GM18526 (cell line): ENCODE data around the gene BAG1.

Experiments used
- POLR2A ChIP-seq: IDR thresholded peaks from 3 replicates; pipeline ENCODE4 v1.6.1; 2011; ENCODE audit not compliant: insufficient read length; ENCODE audit errors: extremely low read depth

Gene BAG1

DNA sequence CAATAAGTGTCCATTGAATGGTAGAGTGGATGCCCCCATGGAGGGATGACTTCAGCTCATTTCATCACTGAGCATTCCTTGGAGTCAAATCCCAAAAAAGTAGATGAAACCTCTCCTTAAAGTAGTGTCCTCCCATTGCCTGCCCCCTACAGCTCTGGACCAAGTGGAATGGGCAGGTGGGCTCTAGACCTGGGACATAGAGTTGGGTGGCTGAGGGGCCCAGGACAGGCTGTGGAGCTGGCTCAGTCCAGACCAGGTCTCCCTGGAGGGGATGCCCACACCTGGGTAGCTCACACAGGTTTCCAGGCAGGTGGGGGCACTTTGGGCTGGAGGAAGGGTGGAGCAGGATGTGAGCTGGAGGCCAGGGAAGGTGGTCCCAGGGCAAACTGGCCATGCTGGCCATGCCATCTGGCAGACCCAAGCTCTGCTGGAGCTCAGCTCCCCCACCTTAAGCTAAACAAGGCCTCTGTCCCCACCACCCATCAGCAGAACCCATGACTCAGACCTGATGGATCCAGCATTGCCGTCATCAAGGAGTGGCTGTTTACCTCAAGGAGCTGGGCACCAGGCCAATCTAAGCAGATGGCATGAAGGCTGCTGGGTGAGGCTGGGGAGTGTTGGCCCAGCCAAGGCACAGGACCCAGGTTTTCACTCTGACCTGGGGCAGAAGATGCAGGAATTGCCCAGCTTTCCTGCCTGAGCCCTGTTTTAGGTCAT, 30.7 kb downstream of the BAG1 start:
- TF ChIP-seq POLR2A, result no peak

DNA sequence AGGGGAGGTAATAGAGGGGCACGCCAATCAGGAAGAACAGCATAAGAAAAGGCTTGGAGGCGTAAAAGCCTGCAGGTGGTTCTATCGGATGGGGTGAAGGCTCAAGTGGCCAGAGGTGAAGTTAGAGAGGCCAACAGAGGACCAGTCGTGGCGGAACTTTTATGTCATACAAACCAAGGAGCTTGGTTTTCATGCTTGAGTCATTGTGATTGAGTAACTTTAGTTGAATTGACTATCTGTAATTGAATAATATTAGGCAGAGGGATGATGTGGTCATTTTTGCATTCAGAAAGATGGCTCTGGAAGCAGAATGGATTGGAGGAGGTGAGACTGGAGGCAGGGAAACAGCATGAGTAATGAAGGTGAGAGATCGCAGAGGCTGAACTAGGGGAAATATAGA, 31.7 kb downstream of the BAG1 start:
- no peak for TF ChIP-seq POLR2A

DNA sequence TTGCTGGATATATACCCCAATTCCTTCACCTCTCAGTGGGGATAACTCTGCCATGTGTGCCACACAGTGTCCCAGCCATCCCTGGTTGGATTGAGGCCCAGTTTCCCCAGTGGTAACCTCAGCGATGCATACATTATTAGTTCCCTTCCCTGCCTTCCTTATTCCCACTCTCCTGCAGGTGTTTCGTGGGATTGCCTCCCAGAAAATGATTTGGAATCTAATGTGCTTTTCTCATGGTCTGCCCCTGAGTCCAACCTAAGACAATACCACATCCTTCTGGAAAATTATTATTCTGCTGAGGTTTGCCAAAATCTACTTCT, 32.9 kb downstream of the BAG1 start:
- no peak for TF ChIP-seq POLR2A

DNA sequence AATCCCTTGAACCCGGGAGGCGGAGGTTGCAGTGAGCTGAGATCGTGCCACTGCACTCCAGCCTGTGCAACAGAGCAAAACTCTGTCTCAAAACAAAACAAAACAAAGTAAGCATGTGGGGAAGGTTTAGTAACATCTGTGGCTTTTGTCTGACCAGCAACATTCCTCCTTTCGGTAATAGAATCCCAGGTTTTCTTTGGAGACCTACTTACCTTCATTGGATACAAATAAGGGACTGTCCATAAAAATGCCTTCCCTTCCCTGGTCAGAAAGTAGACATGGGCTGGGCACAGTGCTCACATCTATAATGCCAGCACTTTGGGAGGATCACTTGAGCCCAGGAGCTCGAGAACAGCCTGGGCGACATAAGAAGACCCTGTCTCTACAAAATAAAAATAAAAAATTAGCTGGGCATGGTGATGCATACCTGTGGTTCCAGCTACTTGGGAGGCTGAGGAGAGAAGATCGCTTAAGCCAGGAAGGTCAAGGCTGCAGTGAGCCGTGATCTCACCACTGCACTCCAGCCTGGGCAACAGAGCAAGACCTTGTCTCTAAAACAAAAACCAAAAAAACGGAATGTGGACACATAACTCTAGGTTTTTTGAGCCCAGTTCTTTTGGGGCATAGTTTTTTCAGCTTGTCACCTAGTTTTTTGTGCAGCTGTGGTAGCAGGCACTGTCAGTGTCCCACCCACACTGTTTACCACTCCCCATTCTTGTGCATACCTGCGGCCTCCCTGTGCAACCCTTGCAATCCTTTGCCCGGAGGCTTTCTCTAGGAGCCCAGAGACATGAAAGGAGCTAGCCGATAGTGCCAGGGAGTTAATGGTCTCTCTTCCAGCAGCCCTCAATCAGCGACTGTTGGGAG, 33.5 kb downstream of the BAG1 start:
- no peak for TF ChIP-seq POLR2A

DNA sequence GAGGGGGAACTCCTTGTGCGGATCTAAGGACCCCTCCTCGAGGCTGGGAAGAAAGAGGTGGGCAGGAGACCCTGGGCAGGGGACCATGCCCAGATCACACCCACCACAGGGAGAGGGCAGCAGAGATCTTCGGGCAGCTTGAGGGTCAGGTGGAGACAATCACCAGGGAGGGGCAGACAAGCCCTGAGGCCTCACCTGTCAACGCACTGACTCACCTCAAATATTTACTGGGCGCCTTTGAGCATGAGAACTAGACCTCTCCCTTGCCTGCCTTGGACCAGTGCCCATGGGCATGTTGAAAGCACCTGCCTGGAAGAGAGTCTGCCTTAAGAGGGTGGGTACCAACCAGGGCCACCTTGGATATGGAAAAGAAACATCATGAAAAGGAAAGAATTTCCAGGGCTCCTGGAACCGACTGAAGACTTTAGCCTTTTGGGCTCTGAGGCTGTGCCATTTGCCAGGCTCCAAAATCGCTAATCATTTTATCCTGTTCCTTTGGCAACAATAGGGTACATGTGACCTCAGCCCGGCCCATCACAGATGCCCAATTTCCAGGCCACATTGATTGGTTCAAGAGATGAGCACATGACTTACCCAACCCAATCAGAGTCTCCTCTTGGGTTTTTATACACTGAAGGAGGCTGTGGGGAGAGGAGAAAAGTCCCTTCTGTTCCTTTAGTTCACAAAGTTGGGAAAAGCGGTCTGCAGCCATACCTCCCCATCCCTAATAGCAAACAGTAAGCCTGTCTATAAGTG, 35.0 kb downstream of the BAG1 start:
- no peak for TF ChIP-seq POLR2A

DNA sequence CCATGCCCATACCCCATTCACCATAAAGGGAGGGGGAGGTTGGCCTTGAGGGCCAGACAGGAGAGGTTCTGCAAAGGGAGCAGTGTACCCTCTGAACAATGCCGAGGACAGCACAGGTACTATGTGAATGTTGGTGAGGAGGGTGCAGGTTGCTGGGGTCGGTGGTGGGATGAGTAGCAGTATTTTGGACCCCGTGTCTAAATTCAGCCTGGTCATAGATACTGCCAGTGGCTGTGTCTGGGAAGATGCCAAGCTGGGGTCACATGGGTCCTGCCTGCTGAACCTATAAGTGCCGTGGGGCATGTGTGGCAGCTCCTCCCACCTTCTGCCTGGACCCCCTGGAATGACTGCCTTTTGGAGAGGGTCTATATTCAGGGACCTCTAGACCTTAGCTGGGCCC, 35.9 kb downstream of the BAG1 start:
- no peak for TF ChIP-seq POLR2A

DNA sequence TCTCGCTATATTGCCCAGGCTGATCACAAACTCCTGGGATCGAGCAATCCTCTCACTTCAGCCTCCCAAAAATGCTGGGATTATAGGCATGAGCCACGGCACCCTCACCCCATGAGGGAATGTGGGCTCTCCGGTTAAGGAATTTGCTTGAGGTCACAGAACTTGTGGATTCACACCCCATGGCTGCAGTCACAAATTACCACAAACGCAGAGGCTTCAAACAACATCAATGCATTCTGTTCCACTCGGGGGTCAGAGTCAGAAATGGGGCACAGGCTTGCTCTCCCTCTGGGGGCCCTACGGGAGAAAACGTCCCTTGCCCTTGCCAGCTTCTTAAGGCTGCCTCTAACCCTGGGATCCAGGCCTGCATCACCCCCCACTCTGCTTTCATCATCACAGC, 36.8 kb downstream of the BAG1 start:
- TF ChIP-seq POLR2A, result no peak

DNA sequence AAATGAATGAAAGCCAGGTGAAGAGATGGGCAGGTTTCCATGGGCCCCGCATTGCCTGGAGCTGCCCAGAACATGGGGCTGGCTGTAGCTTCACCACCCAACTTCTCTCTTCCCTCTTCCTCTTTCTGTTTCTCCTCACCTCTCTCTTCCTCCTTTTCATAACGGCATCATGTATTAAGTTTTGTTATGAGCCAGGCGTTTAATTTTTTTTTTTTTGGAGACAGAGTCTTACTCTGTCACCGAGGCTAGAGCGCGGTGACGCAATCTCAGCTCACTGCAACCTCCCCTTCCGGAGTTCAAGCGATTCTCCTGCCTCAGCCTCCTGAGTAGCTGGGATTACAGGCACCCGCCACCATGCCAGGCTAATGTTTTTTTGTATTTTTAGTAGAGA, 37.5 kb downstream of the BAG1 start:
- no peak for TF ChIP-seq POLR2A

DNA sequence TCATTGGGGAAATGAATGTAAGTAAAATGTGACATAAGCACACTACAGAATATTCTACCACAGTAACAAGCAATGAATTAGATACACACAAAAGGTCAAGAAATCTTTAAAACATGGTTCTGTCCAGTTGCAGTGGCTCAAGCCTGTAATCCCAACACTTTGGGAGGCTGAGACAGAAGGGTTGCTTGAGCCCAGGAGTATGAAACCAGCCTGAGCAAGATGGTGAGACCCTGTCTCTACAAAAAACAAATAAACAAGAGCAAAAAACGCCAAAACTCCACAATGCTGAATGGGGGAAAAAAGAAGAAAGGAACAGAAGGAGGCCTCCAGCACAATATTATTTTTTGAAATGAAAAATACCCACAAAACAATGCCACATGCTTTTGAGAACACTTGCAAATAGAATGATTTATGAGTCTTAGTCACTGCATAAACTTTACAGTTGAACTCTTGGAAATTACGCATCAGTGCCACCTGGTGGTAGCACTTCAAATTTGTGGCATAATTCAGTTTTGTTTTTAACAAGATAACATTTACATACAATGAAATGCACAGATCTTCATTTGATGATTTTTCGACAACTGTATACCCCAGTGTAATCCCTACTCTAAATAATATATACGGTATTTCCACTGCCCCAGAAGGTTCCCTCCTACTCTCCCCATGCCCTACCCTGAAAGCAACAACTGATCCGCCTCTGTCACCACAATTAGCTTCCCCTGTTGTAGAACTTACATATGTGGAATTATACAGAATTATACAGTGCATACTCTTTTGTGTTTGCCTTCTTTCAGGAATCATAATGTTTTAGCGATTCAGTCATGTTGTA, 39.0 kb downstream of the BAG1 start:
- TF ChIP-seq POLR2A, result no peak

DNA sequence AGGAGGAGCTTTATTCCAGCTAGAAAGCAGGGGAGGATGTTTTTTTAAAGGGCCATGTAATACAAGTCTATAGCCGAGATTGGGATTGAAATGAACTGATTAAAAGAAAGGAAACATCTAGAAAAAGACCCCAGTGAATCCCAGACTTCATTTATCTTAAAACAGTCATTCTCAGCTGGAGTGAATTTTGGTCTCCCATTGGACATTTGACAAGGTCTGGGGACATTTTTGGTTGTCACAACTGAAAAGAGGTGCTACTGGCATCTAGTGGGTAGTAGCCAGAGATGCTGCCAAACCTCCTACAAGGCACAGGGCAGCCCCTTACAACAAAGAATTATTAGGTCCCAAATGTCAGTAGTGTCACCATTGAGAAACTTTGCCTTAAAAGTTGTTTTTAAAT, 40.8 kb downstream of the BAG1 start:
- TF ChIP-seq POLR2A, result no peak

DNA sequence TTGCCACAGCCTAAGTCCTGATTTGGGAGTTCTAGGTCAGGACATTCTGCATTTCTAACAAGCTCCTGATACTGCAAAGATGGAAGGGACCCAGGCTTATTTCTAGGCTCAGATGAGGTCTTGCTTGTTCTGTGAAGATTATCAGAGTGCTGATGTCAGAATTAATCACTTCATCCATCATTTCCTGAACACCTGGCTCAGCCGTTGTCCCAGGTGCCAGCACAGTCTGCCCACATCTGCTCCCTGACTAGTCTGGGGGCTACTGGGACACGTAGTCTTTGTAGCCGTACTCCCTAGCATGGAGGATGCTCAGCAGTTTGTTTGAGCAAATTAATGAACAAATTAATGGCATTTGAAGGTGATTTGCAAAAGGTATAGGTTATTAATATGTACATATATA, 42.5 kb downstream of the BAG1 start:
- TF ChIP-seq POLR2A, result no peak

DNA sequence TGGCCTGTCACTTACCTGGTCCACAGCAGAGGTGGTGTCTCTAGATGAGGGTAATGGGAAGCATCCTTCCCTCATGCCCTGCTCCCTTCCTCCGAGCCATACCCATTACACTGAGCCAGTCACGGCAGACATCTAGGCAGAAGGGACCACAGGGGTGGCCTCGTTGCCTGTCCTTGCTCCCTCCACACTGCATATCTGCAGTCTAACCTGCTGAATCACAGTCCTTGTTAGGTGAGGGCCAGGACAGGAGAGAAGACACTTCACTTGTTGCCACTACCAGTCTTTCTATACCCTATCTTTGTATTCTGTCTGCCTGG, 43.0 kb downstream of the BAG1 start:
- no peak for TF ChIP-seq POLR2A

DNA sequence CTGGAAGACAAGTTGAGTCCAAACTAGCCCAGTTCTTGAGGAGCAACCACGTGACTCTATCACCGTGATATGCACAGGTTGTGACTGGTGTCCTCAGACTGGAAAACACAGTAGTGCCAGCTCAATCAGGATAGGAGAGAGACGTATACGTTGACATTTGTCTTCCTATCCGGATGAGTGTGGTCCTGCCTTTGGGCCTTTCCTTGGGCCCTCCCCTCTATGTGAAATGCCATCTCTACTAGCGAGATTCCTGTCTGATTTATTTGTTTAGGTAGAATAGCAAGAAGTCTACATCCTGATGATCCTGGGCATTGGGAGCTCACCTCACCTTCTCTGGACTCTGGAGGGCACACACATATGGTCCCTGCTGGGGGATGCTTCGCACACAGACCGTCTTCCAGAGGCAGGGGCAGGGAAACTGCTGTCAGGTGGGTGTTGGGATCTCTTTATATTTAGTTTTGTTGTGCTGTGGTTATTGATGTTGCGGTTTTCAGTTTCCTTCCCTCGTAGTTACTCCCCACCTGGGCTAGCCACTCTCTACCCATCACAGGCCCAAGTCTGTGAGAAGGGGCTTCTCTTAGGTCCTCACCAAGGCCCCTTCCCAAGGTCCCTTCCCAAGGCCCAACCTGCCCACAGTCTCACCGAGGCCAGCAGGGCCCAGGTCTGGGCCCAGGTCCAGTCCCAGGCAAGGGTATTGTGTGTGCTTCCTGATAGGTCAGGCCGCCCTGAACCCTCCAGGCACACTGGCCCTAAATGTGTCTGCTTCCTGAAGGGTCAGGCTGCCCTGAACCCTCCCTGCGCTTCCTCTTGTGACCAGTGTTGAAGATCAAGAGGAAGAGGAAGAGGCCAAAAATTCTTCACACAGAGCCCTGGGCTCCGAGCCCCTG, 43.6 kb downstream of the BAG1 start:
- no peak for TF ChIP-seq POLR2A

DNA sequence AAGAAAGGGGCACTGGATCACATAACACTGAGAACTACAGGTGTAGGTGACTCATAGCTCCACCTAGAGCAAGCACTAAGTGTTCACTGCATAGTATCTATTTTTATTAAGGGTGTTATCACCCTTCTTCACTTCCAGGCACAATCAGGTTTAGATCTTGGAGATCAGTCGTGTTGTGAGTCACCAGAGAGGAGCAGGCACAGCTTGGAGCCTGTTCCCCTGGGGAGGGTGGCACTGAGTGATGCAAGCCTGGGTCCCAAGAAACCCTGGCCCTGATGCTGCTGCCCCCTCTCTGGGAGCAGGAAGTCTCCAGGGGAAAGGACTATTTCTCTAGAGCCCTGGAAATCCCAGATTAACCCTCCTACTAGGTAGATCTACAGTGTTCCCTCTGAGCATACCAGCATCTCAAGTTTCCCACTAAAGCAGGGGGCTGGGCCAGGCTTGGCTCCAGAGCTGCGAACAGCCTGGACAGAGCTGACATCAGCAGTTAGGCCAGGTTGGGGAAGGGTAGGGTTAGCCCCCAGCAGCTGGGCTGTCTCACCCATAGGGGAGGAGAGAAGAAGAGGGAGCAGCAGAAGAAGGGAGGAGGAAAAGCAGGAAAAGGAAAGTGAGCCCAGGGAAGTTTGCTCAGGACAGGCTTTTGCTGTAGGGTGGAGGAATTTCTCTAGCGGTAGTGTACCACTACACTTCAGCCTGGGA, 52.7 kb downstream of the BAG1 start:
- TF ChIP-seq POLR2A, result no peak

DNA sequence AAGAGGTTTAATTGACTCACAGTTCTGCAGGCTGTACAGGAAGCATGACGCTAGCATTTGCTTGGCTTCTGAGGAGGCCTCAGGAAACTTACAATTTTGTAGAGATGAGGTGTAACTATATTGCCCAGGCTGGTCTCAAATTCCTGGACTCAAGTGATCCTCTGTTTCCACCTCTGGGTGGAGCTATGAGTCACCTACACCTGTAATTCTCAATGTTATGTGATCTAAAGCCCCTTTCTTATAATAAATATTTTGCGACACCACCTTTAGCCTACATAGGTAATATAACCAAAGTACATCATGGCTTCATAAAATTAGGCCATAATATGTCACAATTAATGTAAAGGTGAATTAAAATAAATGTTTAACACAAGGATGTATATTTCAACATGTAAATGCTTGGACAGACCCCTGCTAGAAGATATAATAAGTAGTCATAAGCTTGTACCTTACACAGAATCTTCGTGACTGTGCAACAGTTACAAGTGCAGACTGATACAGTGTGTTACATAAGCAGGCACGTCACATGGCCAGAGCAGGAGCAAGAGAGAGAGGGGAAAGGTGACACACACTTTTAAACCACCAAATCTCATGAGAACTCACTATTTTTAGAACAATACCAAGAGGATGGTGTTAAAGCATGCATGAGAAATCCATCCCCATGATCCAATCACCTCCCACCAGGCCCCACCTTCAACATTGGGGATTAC, 54.3 kb downstream of the BAG1 start:
- no peak for TF ChIP-seq POLR2A
